ENCODE measurements around the gene OAT. TPM values are rescaled to one million over a fixed set of nuclear protein-coding genes. Genes with fewer than 3 reads are reported as not detected.

The OAT gene
- total RNA-seq, 2 donors from 2014 or later, result 22.8 to 40.9 TPM

DNA sequence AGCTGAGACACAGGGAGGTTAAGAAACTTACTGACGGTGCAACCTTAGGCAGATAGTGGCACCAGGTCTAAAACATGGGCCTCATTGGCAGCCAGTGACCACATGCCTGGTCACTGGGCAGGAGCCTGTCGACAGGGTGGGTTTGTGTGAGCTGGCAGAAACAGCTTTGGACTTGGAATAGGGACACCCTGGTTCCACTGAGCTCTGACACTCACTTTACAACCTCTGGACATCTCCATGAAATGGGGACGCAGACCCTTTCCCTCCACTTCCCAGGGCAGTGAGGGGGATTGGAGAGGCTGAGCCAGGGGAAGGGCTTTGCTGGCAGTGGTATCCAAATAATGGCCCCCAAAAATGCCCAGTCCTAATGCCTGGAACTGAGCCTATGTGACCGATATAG lies 49.7 kb downstream of the OAT start:
- H3K4me3 ChIP-seq, result no peak overlapping the region
- DNase-seq (no peak), ATAC-seq (no peak)
- no peaks in the 10 kb centered on the region for H3K4me1 ChIP-seq
- H3K36me3 ChIP-seq (replicated peaks in 1 of 2; ENCODE audit: insufficient read depth in 1 of 2, low read depth in 2 of 2), result no peaks in the 10 kb centered on the region
- 85 to 93% methylated on average over 3 to 4 of the region's 4 CpGs for WGBS, 2 donors
- H3K27ac ChIP-seq, result no peak overlapping the region
- intact Hi-C loops (cut with DNase I), result no loop called here
- no peaks in the 10 kb centered on the region for H3K27me3 ChIP-seq
- no peak for TF ChIP-seq CTCF (IDR thresholded peaks at IDR 0.05)
- TF ChIP-seq POLR2A (IDR thresholded peaks at IDR 0.05), result no peak
- H3K9me3 ChIP-seq, result no peaks in the 10 kb centered on the region

- DNase-seq, result no peak
- no peaks in the 10 kb centered on the region for H3K36me3 ChIP-seq (replicated peaks in 1 of 2; ENCODE audit: insufficient read depth in 1 of 2, low read depth in 2 of 2)
- no peak for ATAC-seq
- intact Hi-C loops (cut with DNase I), result no loop called here
- no peaks in the 10 kb centered on the region for H3K27me3 ChIP-seq
- no peak overlapping the region for H3K27ac ChIP-seq
- no peaks in the 10 kb centered on the region for H3K4me1 ChIP-seq
- no peaks in the 10 kb centered on the region for H3K9me3 ChIP-seq
- WGBS, 2 donors, result 70 to 79% methylated on average over 17 to 18 of the region's 18 CpGs
- TF ChIP-seq POLR2A (IDR thresholded peaks at IDR 0.05) (no peak), CTCF (IDR thresholded peaks at IDR 0.05) (no peak)
- no peak overlapping the region for H3K4me3 ChIP-seq
Measured at GRCh38 chr10:124367936-124368335, 50.8 kb downstream of the OAT start.

DNA sequence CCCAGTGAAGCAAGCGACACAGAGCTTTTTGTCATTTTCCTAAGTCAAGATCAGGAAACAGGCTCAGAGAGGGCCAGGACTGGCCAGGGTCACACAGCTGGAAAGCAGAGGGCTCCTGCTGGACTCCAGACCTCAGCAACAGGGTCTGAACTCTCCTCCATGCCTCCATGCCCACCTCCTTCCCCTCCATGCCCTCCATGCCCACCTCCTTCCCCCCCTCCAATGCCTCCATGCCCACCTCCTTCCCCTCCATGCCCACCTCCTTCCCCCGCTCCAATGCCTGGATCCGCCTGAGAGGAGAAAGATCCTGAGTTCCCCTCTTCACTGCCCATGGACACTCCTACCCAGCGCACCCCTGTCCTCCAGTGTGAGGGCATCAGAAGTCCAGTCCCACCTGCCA lies 51.3 kb downstream of the OAT start:
- no peaks in the 10 kb centered on the region for H3K4me1 ChIP-seq
- no peak for DNase-seq
- H3K36me3 ChIP-seq (replicated peaks in 1 of 2; ENCODE audit: insufficient read depth in 1 of 2, low read depth in 2 of 2), result no peaks in the 10 kb centered on the region
- TF ChIP-seq POLR2A (IDR thresholded peaks at IDR 0.05) (no peak), CTCF (IDR thresholded peaks at IDR 0.05) (no peak)
- H3K27me3 ChIP-seq, result no peaks in the 10 kb centered on the region
- WGBS, 2 donors, result 92 to 96% methylated on average over 4 of the region's 4 CpGs
- ATAC-seq, result no peak
- H3K4me3 ChIP-seq, result no peak overlapping the region
- H3K27ac ChIP-seq, result no peak overlapping the region
- no peaks in the 10 kb centered on the region for H3K9me3 ChIP-seq
- intact Hi-C loops (cut with DNase I), result no loop called here

GRCh38 chr10:124366825-124367224 lies 51.9 kb downstream of the OAT start:
- no peaks in the 10 kb centered on the region for H3K27me3 ChIP-seq
- DNase-seq (no peak), ATAC-seq (no peak)
- H3K27ac ChIP-seq, result no peak overlapping the region
- H3K9me3 ChIP-seq, result no peaks in the 10 kb centered on the region
- H3K4me3 ChIP-seq, result no peak overlapping the region
- no peak for TF ChIP-seq POLR2A (IDR thresholded peaks at IDR 0.05)
- H3K36me3 ChIP-seq (replicated peaks in 1 of 2; ENCODE audit: insufficient read depth in 1 of 2, low read depth in 2 of 2), result no peaks in the 10 kb centered on the region
- WGBS, 2 donors, result 54 to 66% methylated on average over 3 to 7 of the region's 7 CpGs
- no peaks in the 10 kb centered on the region for H3K4me1 ChIP-seq
- intact Hi-C loops (cut with DNase I), result no loop called here

GRCh38 chr10:124366343-124366742 lies 52.4 kb downstream of the OAT start:
- Histone ChIP-seq H3K27ac (no peak overlapping the region), H3K4me3 (no peak overlapping the region), H3K27me3 (no peaks in the 10 kb centered on the region), H3K36me3 (replicated peaks in 1 of 2; ENCODE audit: insufficient read depth in 1 of 2, low read depth in 2 of 2) (no peaks in the 10 kb centered on the region), H3K9me3 (no peaks in the 10 kb centered on the region), H3K4me1 (no peaks in the 10 kb centered on the region)
- TF ChIP-seq CTCF (IDR thresholded peaks at IDR 0.05), result no peak
- TF ChIP-seq POLR2A (IDR thresholded peaks at IDR 0.05), result no peak
- DNase-seq, result no peak
- no peak for ATAC-seq
- intact Hi-C loops (cut with DNase I), result no loop called here
- 66 to 77% methylated on average over 5 of the region's 5 CpGs for WGBS, 2 donors
